Measurements from ENCODE around the gene TMCO4.

Gene TMCO4

GRCh38 chr1:19644681-19645410, 154.9 kb downstream of the TMCO4 start:
- TF ChIP-seq POLR2AphosphoS5 (IDR thresholded peaks at IDR 0.05; ENCODE audit: low read depth, low read length) (no peak), FOXP2 (optimal IDR thresholded peaks at IDR 0.05; ENCODE audit: borderline replicate concordance, extremely low read depth, extremely low read length, insufficient read depth) (no peak), TAF1 (IDR thresholded peaks at IDR 0.05; ENCODE audit: borderline replicate concordance, insufficient read depth, low read length) (no peak), SIN3A (IDR thresholded peaks at IDR 0.05; ENCODE audit: borderline replicate concordance, insufficient read depth, low read length) (no peak)
- TF ChIP-seq, protein P1, sequence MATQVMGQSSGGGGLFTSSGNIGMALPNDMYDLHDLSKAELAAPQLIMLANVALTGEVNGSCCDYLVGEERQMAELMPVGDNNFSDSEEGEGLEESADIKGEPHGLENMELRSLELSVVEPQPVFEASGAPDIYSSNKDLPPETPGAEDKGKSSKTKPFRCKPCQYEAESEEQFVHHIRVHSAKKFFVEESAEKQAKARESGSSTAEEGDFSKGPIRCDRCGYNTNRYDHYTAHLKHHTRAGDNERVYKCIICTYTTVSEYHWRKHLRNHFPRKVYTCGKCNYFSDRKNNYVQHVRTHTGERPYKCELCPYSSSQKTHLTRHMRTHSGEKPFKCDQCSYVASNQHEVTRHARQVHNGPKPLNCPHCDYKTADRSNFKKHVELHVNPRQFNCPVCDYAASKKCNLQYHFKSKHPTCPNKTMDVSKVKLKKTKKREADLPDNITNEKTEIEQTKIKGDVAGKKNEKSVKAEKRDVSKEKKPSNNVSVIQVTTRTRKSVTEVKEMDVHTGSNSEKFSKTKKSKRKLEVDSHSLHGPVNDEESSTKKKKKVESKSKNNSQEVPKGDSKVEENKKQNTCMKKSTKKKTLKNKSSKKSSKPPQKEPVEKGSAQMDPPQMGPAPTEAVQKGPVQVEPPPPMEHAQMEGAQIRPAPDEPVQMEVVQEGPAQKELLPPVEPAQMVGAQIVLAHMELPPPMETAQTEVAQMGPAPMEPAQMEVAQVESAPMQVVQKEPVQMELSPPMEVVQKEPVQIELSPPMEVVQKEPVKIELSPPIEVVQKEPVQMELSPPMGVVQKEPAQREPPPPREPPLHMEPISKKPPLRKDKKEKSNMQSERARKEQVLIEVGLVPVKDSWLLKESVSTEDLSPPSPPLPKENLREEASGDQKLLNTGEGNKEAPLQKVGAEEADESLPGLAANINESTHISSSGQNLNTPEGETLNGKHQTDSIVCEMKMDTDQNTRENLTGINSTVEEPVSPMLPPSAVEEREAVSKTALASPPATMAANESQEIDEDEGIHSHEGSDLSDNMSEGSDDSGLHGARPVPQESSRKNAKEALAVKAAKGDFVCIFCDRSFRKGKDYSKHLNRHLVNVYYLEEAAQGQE (IDR thresholded peaks at IDR 0.05; ENCODE audit: insufficient read depth in 1 of 2, low read depth in 2 of 2, low read length in 2 of 2), result no peak

DNA sequence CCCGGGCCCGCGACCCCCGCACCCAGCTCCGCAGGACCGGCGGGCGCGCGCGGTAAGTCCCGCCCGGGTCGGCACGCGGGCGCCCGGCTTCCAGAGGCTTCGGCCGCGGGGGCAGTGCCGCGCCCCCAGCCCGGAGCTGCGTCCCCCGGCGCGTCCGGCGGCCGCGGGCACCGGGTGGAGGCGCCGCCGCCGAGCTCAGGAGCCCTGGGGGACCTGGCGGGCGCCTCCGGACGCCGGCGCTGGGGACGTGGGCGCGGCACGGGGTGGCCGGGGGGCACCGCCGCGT, 155.4 kb downstream of the TMCO4 start:
- TF ChIP-seq TAF1 (IDR thresholded peaks at IDR 0.05; ENCODE audit: borderline replicate concordance, insufficient read depth, low read length), result no peak
- TF ChIP-seq SIN3A (IDR thresholded peaks at IDR 0.05; ENCODE audit: borderline replicate concordance, insufficient read depth, low read length), result no peak
- no peak for TF ChIP-seq FOXP2 (optimal IDR thresholded peaks at IDR 0.05; ENCODE audit: borderline replicate concordance, extremely low read depth, extremely low read length, insufficient read depth)
- TF ChIP-seq, protein P1 (IDR thresholded peaks at IDR 0.05; ENCODE audit: insufficient read depth in 1 of 2, low read depth in 2 of 2, low read length in 2 of 2), result no peak
- TF ChIP-seq POLR2AphosphoS5 (IDR thresholded peaks at IDR 0.05; ENCODE audit: low read depth, low read length), result no peak

DNA sequence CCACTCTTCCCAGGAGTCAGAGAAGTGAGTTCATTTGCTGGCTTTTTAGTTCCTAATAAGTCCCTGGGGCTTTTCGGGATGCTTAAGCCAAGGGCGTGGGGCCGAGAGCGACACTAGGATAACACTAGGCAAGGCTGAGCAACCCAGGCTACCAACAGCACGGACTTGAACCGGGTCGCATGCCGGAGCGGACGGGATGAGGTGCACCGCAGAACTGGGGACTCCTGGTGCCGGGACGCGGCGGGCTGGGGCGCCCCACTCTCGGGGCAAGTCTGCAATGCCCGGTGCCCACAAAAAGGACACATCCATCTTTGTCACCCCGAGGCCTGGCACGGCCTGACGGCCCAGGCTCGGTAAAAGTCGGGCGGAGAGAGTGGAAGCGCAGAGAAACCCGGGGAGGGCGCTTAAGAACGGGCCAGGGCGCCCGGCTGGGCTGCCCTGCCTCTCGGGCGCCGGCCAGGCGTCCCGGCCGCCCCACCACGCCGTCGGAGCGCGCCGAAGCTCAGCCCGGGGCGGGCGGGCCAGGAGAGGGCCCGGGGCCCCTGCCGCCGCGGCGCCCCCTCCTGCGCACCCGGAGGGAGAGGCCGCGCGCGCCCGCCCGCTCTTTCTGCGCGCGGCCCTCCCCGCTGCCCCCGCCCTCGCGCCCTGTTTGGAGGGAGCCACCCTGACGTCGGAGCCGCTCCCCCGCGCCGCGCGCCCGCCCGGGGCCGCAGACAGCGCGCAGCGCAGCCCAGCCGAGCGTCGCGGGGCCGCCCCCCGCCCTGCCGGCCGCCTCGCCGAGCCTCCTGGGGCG, 155.9 kb downstream of the TMCO4 start, which contains the start of gene NBL1:
TSS of gene NBL1 (plus strand) at position 710 of the 793 bp plus-strand sequence. CDS start 10,720 bp downstream, outside the sequence.
- TF ChIP-seq, protein P1 (IDR thresholded peaks at IDR 0.05; ENCODE audit: insufficient read depth in 1 of 2, low read depth in 2 of 2, low read length in 2 of 2), result no peak
- TF ChIP-seq TAF1 (IDR thresholded peaks at IDR 0.05; ENCODE audit: borderline replicate concordance, insufficient read depth, low read length), result no peak
- no peak for TF ChIP-seq SIN3A (IDR thresholded peaks at IDR 0.05; ENCODE audit: borderline replicate concordance, insufficient read depth, low read length)
- no peak for TF ChIP-seq FOXP2 (optimal IDR thresholded peaks at IDR 0.05; ENCODE audit: borderline replicate concordance, extremely low read depth, extremely low read length, insufficient read depth)
- TF ChIP-seq POLR2AphosphoS5 (IDR thresholded peaks at IDR 0.05; ENCODE audit: low read depth, low read length), result no peak

GRCh38 chr1:19643121-19643520, 156.6 kb downstream of the TMCO4 start:
- TF ChIP-seq FOXP2 (optimal IDR thresholded peaks at IDR 0.05; ENCODE audit: borderline replicate concordance, extremely low read depth, extremely low read length, insufficient read depth) (no peak), POLR2AphosphoS5 (IDR thresholded peaks at IDR 0.05; ENCODE audit: low read depth, low read length) (no peak), TAF1 (IDR thresholded peaks at IDR 0.05; ENCODE audit: borderline replicate concordance, insufficient read depth, low read length) (no peak), SIN3A (IDR thresholded peaks at IDR 0.05; ENCODE audit: borderline replicate concordance, insufficient read depth, low read length) (no peak)
- TF ChIP-seq, protein P1 (IDR thresholded peaks at IDR 0.05; ENCODE audit: insufficient read depth in 1 of 2, low read depth in 2 of 2, low read length in 2 of 2), result no peak

All from PFSK-1 (cell line).